ENCODE data around the gene CR1L. TPM values are rescaled to one million over a fixed set of nuclear protein-coding genes. Genes with fewer than 3 reads are reported as not detected.
"Not testable (repeated sequence)": the region's sequence is repeated elsewhere in the genome, so short reads cannot be mapped to it uniquely, and the experiment has no call there.

The CR1L gene
- total and polyA plus RNA-seq, 2 donors (not counting 3 experiments of a cell fraction or from before 2014, with no cell fraction given) = not detected

DNA sequence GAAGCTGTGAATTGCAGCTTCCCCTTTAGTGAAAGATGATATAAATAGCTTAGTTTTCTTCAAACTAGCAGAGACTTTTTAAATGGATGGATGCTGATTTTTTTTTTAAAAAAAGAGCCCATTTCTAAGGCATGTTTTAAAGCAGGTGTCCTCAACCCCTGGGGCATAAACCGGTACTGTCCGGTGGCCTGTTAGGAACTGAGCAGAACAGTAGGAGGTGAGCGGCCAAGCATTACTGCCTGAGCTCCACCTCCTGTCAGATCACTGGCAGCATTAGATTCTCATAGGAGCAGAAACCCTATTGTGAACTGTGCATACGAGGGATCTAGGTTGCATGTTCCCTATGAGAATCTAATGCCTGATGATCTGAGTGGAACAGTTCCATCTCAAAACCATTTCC, 31.2 kb downstream of the CR1L start:
- FAIRE-seq (no peak), DNase-seq (ENCODE audit: low read depth, low spot score) (no peak)
- ChIA-PET CTCF (interaction anchor here (1.3 to 1.4 kb wide), 2 partner anchors 23 to 56 kb away, joined by 3 read pairs; no protein-coding TSS in a partner anchor), POLR2A (no interaction called here)
- Histone ChIP-seq H3K4me1 (ENCODE audit: control insufficient read depth, extremely low read depth, insufficient read depth, low read length) (no peaks in the 10 kb centered on the region), H3K4me2 (ENCODE audit: insufficient read depth, low read length) (no peak overlapping the region), H2AFZ (ENCODE audit: low read depth, low read length) (no peak overlapping the region), H4K20me1 (replicated peaks; ENCODE audit: control insufficient read depth, extremely low read depth, insufficient read depth, low read length) (no peaks in the 10 kb centered on the region), H3K9ac (replicated peaks; ENCODE audit: extremely low read depth, insufficient read depth, low read length) (no peak overlapping the region), H3K27me3 (ENCODE audit: control insufficient read depth in 2 of 2, insufficient read depth in 2 of 2, low read length in 2 of 2) (peaks cover 3 to 9% of the 10 kb centered on the region in 2 experiments), H3K79me2 (ENCODE audit: control insufficient read depth, insufficient read depth, low read length) (no peaks in the 10 kb centered on the region), H3K9me1 (replicated peaks; ENCODE audit: control insufficient read depth, extremely low read depth, insufficient read depth, low read length) (no peaks in the 10 kb centered on the region), H3K9me3 (replicated peaks; ENCODE audit: control insufficient read depth, insufficient read depth, low read length) (no peaks in the 10 kb centered on the region), H3K36me3 (ENCODE audit: control insufficient read depth in 2 of 2, extremely low read depth in 1 of 2, insufficient read depth in 2 of 2, low read length in 2 of 2) (no peaks in the 10 kb centered on the region), H3K4me3 (replicated peaks in 1 of 3; ENCODE audit: insufficient read depth in 1 of 3, low read depth in 1 of 3, low read length in 3 of 3) (no peak overlapping the region), H3K27ac (ENCODE audit: insufficient read depth, low read depth, low read length) (no peak overlapping the region)
- TF ChIP-seq JUN (IDR thresholded peaks at IDR 0.05; ENCODE audit: borderline replicate concordance, insufficient read depth, insufficient read length, low read depth) (no peak), POLR2AphosphoS5 (IDR thresholded peaks at IDR 0.05; ENCODE audit: insufficient read depth, low read depth, low read length) (no peak), EZH2 (IDR thresholded peaks at IDR 0.05; ENCODE audit: borderline replicate concordance, low read depth, low read length, severe bottlenecking) (no peak), MYC (IDR thresholded peaks at IDR 0.05; ENCODE audit: low read depth, low read length) (no peak), GATA2 (IDR thresholded peaks at IDR 0.05; ENCODE audit: insufficient read depth, insufficient read length, low read depth, low read length) (no peak), FOS (IDR thresholded peaks at IDR 0.05; ENCODE audit: borderline replicate concordance, insufficient read depth, low read length) (no peak), POLR2A (IDR thresholded peaks at IDR 0.05; ENCODE audit: low read depth, low read length) (no peak)
- TF ChIP-seq, protein P1, sequence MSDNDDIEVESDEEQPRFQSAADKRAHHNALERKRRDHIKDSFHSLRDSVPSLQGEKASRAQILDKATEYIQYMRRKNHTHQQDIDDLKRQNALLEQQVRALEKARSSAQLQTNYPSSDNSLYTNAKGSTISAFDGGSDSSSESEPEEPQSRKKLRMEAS (IDR thresholded peaks at IDR 0.05; ENCODE audit: insufficient read depth, insufficient read length) = no peak
- TF ChIP-seq, protein P2, sequence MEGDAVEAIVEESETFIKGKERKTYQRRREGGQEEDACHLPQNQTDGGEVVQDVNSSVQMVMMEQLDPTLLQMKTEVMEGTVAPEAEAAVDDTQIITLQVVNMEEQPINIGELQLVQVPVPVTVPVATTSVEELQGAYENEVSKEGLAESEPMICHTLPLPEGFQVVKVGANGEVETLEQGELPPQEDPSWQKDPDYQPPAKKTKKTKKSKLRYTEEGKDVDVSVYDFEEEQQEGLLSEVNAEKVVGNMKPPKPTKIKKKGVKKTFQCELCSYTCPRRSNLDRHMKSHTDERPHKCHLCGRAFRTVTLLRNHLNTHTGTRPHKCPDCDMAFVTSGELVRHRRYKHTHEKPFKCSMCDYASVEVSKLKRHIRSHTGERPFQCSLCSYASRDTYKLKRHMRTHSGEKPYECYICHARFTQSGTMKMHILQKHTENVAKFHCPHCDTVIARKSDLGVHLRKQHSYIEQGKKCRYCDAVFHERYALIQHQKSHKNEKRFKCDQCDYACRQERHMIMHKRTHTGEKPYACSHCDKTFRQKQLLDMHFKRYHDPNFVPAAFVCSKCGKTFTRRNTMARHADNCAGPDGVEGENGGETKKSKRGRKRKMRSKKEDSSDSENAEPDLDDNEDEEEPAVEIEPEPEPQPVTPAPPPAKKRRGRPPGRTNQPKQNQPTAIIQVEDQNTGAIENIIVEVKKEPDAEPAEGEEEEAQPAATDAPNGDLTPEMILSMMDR (IDR thresholded peaks at IDR 0.05; ENCODE audit: extremely low read depth in 1 of 2, insufficient read depth in 1 of 2, low read depth in 1 of 2, low read length in 2 of 2) = no peak
- intact Hi-C loops (cut with micrococcal nuclease) (no loop called here), dilution Hi-C loops (cut with MboI; ENCODE audit: extremely low pct_ligation_motif_present, low sequenced_read_pairs) (no loop called here)
- BruUV-seq (replicated peaks) = no TSS peak

DNA sequence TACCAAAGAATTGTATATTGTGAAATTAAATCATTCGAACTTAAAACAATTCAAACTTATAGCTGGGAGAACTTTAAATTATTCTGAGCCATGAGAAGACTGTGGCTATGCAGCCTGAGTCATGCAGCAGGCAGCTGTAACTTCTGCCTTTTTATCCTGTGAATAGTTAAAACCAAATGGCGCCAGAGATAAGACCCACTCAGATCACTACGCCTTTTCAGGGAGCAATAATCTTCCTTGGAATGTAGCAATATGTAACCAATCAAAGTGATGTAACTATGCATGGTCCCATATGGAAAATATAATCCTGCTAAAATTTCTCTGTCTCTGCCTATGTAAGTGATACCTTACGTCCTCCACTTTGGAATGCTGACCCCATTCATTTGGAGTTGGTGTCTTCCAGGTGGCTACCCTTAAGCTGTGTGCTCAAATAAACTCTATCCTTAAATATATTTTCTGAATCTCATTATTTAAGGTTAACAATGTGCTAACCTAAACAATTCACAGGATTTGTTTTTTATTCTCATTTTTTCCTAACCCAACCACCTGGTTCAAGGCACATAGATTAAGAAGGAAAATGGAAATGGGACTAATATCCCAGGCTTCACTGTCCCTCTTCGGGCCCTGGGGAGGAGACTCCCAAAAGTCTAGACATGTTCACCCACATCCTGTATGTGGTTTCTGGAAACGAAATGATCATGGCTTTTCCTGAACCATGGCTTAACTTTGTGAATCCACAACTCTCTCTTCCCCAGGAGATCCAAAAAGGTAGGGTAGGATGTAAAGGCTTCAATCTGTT, 35.9 kb downstream of the CR1L start:
- H3K4me3 ChIP-seq (replicated peaks in 1 of 3; ENCODE audit: insufficient read depth in 1 of 3, low read depth in 1 of 3, low read length in 3 of 3); H2AFZ ChIP-seq (ENCODE audit: low read depth, low read length); H3K79me2 ChIP-seq (ENCODE audit: control insufficient read depth, insufficient read depth, low read length); H3K36me3 ChIP-seq (ENCODE audit: control insufficient read depth in 2 of 2, extremely low read depth in 1 of 2, insufficient read depth in 2 of 2, low read length in 2 of 2); H3K27me3 ChIP-seq (ENCODE audit: control insufficient read depth in 2 of 2, insufficient read depth in 2 of 2, low read length in 2 of 2); H3K27ac ChIP-seq (ENCODE audit: insufficient read depth, low read depth, low read length); H3K9me3 ChIP-seq (replicated peaks; ENCODE audit: control insufficient read depth, insufficient read depth, low read length); CTCF ChIA-PET; DNase-seq (ENCODE audit: low read depth, low spot score); H3K4me2 ChIP-seq (ENCODE audit: insufficient read depth, low read length); H4K20me1 ChIP-seq (replicated peaks; ENCODE audit: control insufficient read depth, extremely low read depth, insufficient read depth, low read length); dilution Hi-C loops (cut with MboI; ENCODE audit: extremely low pct_ligation_motif_present, low sequenced_read_pairs); H3K4me1 ChIP-seq (ENCODE audit: control insufficient read depth, extremely low read depth, insufficient read depth, low read length); BruUV-seq (replicated peaks); POLR2A ChIA-PET; H3K9me1 ChIP-seq (replicated peaks; ENCODE audit: control insufficient read depth, extremely low read depth, insufficient read depth, low read length); intact Hi-C loops (cut with micrococcal nuclease); FAIRE-seq; H3K9ac ChIP-seq (replicated peaks; ENCODE audit: extremely low read depth, insufficient read depth, low read length): not testable (repeated sequence)

Measured in endothelial cell of umbilical vein (primary cell).